ENCODE measurements around the gene ERP27.

- TF ChIP-seq CTCF (conservative IDR thresholded peaks at IDR 0.05 in 1 of 2, IDR thresholded peaks at IDR 0.05 in 1 of 2; ENCODE audit: low read depth in 1 of 2, low read length in 2 of 2) (no peak), EZH2 (IDR thresholded peaks at IDR 0.05; ENCODE audit: low read length, missing control alignments) (no peak)
Observed at GRCh38 chr12:14879222-14879933, 59.0 kb downstream of the ERP27 start.

Data from fibroblast of lung (primary cell).